Iris pigment epithelial cell (primary cell): ENCODE results near the gene CDT1.
"Not testable (repeated sequence)": the region's sequence is repeated elsewhere in the genome, so short reads cannot be mapped to it uniquely, and the experiment has no call there.

Experiments used
- DNase-seq: peaks from one replicate; pipeline ENCODE4 v3.0.0-alpha.2; 2011; ENCODE audit warnings: low read depth

Gene CDT1

DNA sequence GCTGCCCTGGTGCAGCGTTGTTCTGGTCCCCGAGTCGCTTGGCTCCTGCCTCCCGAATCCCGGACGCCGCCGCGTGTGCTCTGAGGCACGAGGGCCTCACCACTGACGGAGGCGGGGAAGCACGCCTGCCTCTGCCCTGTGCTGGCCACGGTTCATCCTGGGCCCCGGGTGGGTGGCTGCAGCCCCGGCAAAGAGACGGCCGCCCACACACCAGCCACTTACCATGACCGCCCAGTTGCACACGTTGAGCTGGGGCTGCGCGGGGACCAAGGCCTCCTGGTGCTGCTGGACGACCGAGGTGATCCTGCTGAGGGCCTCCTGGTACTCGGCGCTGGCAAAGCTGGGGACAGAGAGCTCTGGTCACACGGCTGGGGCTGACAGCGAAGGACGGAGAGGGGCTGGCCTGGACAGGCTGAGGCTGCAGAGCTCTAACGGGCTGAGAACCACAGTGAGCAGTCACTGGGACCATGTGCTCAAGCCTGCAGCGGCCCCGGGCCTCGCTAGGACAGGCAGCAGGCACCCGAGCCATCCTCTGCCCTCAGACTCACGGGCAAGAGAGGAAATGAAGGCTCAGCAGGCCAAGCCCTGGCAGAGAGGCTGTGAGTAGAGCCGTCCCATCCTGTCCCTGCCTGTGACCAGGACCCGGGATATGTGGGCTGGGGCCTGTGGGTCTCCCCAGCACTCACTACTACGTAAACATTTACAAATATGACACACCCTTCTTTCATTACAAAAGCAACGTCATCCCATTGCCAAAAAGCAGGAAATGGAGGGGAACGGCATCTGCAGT lies 14.4 kb downstream of the CDT1 start:
- peak; percentile 34 for DNase-seq

DNA sequence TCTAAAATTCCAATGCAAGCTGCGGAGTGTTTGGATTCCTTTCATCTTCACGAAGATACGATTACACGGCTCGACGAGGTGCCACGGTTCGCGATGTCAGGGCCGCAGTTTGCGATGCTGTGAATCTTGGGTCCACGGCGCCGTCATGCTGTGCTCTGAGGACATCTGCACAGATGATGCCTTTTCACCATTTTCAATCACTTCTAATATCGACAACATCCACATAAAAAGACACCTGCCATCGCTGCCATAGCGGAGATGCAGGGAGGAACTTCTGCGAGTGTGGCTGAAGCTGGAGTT lies 14.9 kb downstream of the CDT1 start:
- no peak for DNase-seq

DNA sequence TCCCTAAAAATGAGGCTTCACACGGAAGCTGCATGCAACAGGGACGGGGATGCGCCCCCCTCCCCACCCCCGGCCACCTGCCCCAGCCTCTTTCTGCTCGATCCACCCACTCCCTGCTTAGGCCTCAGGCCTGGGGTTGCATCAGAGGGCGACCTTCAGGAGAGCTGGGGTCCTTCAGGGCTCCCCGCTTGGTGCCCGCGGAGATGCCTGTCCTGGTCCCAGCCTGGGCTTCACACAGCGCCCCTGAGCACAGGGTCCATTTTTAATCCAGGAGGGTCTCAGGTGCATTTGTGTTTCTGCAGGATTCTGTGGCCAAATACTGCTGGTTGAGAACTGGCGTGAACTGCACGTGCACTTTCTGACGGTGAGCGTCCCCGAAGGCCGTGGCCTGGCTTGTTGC lies 15.5 kb downstream of the CDT1 start:
- no peak for DNase-seq

DNA sequence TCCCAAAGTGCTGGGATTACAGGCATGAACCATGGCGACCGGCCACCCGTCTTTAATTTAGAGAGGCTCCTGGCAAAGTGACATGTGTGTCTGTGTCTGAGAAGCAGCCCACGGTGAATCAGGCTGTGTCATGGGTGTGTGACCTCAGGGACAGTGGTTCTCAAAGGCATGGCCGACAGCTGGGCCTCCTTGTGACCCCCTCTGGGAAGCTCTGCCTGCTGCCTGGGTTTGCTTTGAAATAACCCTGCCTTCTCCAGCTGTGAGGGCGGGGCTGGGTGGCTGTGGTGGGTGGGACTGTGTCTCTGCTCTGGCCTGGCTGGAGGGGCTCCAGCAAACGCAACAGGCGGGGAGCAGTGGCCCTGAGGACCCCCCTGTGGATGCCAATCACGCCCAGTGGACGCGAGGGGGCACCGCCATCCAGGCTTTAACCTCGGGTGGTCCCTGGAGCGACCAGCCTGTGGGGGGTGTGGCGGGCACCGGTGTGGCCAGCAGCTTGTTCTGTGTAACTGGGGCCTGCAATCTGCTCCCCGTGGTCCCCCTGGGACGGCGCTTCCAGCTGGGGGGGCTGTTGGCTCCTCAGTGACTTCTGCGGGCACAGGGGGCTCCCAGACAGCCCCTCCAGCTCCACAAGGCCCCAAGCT lies 16.9 kb downstream of the CDT1 start:
- DNase-seq = no peak

DNA sequence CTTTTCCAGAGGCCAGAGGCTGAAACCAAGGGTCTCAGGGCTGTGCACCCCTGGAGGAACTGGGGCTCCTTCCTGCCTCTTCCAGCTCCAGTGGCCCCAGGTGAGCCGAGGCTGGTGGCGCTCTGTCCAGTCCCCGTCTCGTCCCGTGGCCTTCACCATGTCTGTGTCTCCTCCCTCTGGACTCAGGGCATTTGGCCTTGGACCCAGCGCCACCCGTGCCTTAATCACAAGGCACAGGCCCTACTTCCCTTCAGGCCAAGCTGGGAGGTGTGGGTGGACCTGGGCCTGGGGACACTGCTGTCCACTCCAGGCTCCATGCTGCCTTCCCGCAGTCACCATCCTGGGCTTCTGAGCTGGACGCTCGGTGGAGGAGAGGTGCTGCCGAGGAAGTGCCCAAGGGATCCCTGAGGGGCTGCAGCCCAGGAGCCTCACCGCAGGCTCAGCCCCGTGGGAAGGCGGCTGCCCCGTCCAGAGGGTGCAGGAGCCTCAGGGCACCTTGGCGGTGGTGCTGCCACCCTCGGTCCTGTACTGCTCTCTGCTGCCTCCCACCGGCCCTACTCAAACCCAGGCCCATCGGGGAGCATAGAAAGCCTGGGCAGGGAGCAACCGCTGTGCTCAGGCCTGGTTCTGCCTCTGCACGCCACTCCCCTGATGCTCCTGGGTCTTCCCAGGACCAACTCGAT lies 17.7 kb downstream of the CDT1 start:
- no peak for DNase-seq

DNA sequence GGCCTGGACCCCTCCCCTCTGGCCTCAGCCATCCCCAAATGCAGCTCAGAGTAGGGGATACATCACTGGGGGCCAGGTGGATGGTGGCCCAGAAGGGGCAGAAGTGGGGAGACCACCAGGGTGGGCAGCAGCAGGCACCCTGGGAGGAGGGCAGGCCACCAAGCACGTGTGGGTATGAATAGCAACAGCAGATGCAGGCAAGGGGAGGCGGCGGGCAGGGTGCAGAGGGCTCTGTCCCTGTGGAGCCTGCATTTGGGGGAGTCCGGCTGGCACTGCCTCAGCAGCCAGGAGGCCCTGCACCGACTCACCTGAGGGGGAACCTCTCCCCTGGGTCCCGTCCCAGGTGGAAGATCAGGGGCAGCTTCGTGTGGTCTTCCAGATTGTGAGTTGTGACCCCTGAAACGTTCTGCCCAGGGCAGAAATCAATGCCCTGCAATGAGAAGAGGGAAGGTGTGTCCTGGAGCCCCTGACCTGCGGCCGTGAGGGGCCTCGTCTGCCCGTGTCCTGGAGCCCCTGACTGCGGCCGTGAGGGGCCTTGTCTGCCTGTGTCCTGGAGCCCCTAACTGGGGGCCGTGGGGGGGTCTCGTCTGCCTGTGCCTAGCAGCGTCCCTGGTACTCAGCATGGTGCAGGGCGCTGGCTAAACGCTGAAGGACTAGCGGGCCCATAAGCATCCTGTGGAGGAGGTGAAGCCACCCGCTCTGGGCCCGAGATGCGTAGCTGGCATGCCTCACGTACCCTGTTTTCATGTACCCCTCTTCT lies 18.9 kb downstream of the CDT1 start:
- DNase-seq = no peak

DNA sequence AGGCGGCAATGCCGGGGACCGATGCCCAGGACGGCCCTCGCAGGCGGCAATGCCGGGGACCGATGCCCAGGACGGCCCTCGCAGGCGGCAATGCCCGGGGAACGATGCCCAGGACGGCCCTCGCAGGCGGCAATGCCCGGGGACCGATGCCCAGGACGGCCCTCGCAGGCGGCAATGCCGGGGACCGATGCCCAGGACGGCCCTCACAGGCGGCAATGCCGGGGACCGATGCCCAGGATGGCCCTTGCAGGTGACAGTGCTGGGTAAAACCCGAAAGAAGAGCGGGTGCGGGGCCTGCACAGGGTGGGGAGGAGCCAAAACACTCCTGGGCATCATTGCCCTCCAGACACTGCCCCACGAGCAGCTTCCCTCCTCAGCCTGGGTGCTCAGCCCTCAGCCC lies 20.1 kb downstream of the CDT1 start:
- not testable (repeated sequence) for DNase-seq

DNA sequence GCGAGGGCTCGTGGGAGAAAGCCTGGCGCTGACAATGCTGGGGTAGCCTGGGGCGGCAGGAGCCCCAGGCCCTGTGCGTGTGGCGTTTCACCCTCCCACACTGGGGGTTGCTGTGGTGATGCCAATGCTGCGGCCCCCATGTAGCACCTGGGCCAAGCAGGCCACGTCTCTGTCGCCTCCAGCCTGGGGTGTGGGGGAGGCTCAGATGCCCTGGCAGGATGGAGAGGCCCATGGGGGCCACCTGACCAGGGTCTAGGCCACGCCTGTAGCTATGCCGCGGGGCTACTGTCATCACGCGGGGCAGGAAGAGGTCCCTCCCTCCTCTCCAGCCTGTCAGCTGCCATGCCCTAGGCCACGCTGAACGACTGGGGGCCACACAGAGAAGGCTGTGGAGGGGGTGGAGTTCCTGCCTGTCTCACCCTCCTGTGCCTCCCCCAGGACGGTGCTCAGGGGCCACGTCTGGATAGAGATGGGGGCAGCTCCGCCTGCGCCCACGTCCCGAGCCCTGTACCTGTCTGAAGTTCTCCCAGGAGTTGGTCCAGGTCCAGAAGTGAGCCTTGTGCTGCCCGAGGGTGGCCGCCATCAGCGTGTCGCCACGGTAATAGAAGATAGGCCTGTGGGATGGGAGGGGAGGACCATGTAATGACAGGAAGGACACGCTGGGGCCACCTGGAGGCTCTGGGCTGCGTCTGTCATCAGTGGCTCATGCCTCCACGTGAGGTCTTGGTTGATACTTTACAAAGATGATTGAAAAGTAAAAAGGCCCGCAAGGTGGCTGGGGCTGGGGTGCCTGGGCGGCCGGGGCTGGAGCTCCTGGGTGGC lies 20.9 kb downstream of the CDT1 start:
- DNase-seq = no peak

DNA sequence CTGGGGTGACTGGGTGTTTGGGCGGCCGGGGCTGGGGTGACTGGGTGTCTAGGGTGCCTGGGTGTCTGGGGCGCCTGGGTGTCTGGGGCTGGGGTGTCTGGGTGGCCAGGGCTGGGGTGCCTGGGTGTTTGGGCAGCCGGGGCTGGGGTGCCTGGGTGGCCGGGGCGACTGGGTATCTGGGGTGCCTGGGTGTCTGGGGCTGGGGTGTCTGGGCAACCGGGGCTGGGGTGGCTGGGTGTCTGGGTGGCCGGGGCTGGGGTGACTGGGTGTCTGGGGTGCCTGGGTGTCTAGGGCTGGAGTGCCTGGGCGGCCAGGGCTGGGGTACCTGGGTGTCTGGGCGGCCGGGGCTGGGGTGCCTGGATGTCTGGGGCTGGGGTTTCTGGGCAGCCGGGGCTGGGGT lies 21.6 kb downstream of the CDT1 start:
- no peak for DNase-seq

DNA sequence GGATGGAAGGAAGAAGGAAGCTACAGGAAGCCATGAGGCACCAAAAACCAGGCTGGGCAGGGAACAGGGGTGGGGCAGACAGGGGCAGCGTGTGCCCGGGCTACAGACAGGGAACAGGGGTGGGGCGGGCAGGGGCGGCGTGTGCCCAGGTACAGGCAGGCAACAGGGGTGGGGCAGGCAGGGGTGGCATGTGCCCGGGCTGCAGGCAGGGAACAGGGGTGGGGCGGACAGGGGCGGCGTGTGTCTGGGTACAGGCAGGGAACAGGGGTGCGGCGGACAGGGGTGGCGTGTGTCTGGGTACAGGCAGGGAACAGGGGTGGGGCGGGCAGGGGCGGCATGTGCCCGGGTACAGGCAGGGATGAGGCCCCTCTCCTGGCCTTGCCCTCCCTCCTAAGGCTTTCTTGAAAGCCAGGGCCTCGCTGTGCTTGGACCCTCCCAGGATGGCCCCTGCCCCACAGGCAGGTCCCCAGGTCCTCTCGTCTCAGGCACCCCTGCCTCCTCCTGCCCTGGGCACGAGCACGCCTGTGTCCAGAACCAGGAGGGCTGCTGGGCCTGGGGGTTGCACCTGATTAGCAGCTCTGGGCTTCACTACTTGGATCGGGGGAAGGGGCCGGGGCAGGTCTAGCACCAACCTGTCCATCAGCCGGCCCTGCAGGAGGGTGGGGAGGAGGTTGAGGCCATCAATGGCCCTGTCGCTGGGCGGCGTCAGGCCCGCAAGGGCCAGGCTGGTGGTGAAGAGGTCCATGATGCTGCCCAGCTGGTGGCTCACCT lies 22.7 kb downstream of the CDT1 start:
- no peak for DNase-seq

DNA sequence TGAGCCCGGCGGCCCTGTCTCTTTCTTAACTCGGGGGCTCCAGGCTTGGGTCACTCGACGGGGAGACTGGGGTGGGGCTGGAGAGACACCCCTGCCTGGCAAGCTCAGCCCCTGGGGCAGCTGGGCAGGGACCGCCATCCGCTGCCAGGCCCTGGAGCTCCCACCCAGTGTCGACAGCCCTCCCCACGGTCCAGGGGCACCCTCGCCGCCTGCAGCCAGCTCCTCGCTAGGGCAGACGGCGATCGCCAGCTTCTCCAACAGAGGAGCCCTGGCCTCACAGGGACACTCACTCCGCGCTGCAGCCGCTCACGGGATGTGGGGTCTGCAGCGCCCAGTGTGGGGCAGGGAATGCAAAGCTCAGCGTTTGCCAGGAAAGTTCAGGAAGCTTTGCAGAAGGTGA lies 24.1 kb downstream of the CDT1 start:
- no peak for DNase-seq

DNA sequence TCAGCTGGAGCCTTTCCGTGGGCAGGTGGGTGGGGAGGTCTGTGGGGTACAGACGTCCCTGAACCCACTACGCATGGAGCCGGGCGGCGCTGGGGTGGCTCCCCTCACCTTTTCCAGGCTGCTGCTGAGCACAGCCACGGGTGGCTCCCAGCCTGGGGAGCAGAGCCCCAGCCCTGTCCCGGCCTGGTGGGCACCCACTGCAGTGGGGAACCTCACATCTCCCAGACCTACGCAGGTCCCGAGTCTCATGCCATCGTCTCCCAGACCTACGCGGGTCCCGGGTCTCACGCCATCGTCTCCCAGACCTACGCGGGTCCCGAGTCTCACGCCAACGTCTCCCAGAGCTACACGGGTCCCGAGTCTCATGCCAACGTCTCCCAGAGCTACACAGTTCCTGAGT lies 25.1 kb downstream of the CDT1 start:
- DNase-seq = no peak

DNA sequence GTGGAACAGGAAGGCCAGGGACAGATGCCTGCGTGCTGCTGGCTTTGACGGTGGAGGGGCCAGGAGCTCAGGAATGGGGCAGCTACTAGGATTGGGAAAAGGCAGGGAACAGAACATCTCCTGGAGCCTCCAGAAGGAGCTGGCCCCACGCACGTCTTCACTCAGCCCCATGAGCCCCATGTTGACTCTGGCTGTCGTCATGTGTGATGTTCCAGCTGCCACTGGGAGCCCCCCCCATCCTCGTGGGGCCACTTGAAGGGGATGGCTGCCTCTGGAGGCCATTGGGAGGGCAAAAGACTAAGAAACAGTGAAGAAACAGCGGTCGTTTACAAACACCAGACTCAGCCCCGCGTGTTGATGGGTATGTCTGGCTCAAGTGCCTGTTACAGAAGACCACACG lies 26.7 kb downstream of the CDT1 start:
- no peak for DNase-seq

DNA sequence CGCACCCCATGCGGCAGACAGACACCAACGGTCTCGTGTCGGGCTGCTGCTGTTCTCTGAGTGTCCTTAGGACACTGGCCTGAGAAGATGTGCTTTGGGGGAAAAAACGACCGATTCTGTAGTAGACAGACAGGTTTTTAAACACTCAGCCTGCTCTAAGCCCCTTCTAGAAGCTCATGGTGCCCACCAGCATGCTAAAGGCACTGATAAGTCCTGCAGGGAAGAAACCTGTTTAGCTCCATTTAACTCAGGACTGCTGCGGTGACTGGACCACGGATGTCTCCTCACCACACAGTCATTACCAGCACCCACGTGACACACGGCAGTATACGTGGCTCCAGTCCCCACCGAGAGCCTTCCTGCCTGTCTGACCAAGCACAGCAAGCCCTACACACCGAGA lies 27.2 kb downstream of the CDT1 start:
- DNase-seq = no peak

DNA sequence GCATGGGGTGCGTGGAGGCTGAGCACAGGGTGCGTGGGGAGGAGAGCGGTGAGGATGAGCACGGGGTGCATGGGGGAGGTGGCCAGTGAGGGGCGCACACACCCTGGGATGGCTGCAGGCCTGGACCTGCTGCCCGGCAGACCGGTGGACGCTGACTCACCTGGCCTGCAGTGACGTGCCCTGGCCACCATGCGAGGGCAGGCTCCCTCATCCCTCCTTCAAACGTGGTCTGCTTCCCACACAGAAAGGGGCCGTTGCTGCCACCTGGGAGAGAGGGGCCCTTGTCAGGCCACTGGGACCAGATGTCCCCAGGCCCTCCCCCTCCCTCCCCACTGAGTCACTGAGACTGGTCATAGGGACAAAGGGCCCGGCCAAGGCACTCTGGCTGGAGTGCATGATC lies 28.2 kb downstream of the CDT1 start:
- DNase-seq = no peak

DNA sequence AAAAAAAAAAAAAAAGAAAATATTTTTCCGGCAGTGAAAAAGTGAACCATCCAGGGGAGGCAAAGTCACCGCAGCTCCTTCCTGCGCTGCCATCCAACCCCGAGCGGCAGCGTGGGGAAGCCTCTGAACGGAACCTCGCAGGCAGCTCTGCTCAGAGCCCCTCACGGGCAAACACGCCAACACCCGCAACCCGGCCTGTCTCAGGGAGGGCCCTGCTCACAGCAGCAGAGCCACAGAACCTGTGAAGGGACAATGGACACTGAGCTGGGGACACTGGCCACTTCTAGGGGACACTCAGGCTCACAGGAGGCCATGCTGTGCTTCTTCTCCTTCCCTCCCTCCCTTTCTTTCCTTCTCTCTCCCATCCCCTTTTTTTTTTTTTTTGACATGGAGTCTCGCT lies 29.5 kb downstream of the CDT1 start:
- no peak for DNase-seq

DNA sequence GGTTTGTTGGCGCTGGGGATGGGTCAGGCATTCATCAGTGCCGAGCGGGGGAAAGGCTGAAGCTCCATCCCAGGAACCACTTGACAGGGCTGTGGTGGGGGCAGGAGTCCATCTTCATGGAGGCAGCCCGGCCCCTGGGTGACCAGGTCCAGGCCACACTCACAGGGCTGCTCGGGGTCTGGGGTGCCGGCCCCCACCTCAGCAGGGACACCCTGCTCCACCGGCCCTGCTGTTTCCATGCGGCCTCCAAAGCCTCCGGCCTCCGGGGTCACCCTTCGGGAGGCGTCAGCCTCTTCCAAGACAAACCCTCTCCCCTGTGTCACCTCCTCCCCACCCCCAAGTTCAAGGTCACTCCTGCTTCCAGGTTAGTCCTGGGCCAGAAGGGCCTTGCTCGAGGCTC lies 31.1 kb downstream of the CDT1 start:
- no peak for DNase-seq

DNA sequence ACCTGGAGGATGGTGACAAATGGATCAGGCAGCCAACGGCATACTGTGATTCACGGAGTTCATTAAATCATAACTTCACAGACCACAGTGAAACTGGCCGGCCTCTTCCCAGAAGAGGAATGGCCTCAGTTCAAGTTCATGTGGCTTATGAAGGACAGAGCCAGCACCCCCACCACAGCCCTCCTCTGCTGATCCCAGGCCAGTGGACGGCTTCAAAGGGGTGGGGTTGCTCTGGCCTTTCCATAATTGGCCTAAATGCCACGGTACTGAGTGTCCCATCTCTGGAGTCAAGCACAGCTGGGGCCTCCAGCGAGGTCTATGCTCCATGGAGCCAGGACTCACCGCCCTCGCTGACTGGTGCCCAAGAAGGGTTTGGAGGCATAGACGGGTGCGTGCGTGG lies 31.8 kb downstream of the CDT1 start:
- DNase-seq = no peak

DNA sequence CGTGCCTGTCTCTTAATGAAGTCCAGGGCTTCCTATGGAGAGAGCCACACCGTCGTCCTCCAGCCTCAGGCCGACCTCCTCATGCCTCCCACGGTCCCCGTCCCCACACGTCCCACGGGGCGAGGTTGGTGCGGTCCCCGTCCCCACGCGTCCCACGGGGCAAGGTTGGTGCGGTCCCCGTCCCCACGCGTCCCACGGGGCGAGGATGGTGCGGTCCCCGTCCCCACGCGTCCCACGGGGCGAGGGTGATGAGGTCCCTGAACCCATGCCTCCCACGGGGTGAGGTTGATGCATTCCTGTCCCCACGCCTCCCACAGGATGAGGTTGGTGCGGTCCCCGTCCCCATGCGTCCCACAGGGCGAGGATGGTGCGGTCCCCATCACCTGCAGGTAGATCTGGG lies 32.2 kb downstream of the CDT1 start:
- DNase-seq = no peak

DNA sequence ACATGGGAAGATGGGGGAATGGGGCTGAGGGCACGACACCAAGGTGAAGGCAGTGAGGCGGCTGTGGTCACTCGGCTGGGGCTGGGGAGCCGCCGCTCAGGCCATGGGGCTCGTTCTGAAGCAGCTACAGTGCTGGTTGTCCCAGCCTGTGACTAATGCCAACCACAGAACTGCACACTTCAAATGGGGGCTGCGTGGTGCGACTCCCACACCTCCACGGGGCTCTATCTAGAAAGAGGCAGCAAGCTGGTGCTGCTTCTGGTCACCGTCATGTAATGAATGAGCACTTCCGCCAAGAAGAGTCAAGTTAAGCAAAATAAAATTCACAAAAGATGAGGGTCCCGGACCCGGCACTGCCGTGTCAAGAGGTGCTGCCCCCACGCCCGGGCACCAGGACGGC lies 33.2 kb downstream of the CDT1 start:
- no peak for DNase-seq

DNA sequence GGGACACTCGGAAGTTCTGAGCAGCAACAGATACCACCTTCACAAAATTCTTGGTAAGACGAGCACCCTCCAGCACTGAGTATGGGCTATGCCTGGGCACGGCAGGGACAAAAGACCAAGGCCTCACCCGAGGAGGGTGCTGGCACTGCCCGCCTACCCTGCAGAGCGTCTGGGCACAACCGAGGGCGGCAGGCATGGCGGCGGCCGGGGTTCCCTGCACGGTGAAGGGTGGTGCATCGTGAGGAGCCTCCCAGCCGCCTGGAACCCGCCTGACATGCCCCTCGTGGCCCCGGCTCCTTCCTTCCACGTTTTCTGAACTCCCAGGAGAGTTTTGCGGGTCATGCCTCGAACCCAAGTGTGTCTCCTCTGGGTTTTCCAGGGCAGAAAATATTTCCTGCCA lies 34.2 kb downstream of the CDT1 start:
- DNase-seq = no peak
